B cell (primary cell): ENCODE data around the gene CAMTA1.

ENCODE experiments used
- EZH2 ChIP-seq: IDR thresholded peaks from 2 replicates; pipeline ENCODE4 v1.6.1; 2012; ENCODE audit warnings: borderline replicate concordance, low read depth, mild to moderate bottlenecking, moderate library complexity, low read length; ENCODE audit not compliant: insufficient read depth, poor library complexity, severe bottlenecking
- TF ChIP-seq, protein P1 (sequence below): fragments of 200-600 bp; IDR thresholded peaks from one replicate; pipeline ENCODE4 v1.8.0; 2022; ENCODE audit warnings: antibody characterized with exemption, mild to moderate bottlenecking

DNA sequence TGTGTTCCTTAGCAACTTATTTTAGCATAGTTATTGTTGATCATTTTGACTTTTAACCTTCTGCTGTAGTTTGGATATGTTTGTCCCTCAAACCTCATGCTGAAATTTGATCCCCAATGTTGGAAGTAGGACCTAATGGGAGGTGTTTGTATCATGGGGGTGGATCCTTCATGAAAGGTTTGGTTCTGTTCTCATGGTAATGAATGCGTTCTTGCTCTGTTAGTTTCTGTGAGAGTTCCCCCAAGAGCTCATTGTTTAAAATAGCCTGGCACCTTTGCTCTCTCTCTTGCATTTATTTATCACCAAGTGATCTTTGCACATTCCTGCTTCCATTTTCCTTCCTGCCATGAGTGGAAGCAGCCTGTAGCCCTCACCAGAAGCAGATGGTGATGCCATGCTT lies 613.7 kb downstream of the CAMTA1 start:
- TF ChIP-seq EZH2, result no peak
- TF ChIP-seq, protein P1, sequence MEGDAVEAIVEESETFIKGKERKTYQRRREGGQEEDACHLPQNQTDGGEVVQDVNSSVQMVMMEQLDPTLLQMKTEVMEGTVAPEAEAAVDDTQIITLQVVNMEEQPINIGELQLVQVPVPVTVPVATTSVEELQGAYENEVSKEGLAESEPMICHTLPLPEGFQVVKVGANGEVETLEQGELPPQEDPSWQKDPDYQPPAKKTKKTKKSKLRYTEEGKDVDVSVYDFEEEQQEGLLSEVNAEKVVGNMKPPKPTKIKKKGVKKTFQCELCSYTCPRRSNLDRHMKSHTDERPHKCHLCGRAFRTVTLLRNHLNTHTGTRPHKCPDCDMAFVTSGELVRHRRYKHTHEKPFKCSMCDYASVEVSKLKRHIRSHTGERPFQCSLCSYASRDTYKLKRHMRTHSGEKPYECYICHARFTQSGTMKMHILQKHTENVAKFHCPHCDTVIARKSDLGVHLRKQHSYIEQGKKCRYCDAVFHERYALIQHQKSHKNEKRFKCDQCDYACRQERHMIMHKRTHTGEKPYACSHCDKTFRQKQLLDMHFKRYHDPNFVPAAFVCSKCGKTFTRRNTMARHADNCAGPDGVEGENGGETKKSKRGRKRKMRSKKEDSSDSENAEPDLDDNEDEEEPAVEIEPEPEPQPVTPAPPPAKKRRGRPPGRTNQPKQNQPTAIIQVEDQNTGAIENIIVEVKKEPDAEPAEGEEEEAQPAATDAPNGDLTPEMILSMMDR, result no peak
